B cell (primary cell): ENCODE results near the gene SLC25A13. TPM values are rescaled to one million over a fixed set of nuclear protein-coding genes. Genes with fewer than 3 reads are reported as not detected.

ENCODE experiments used
- ATAC-seq: fragments of 200-7000 bp; cut with Tn5 transposase; one replicate; pipeline ENCODE4 v1.10.0; 2021; ENCODE audit warnings: low read depth, mild to moderate bottlenecking, moderate number of reproducible peaks, moderate library complexity
- CTCF ChIA-PET: fragments of 350-600 bp; sonication (Branson Sonifier 250); formaldehyde crosslinking; loops from one replicate; lab custom pipeline; 2021; ENCODE audit warnings: antibody characterized with exemption, inconsistent platforms; lab: Charles Lee
- POLR2A ChIA-PET: fragments of 350-600 bp; sonication (Branson Sonifier 250); formaldehyde crosslinking; loops from one replicate; lab custom pipeline; 2021; ENCODE audit warnings: antibody characterized with exemption; lab: Charles Lee
- DNase-seq: peaks from one replicate; pipeline ENCODE4 v3.0.0; 2013
- H2AFZ ChIP-seq: 2 replicates; pipeline ENCODE4 v1.6.1; 2012; ENCODE audit warnings: mild to moderate bottlenecking, low read depth, low read length; ENCODE audit not compliant: insufficient read depth, poor library complexity, severe bottlenecking
- H3K27ac ChIP-seq, 2 donors: 1 replicate in 1 of 2; 2 replicates in 1 of 2; pipeline ENCODE4 v1.5.1; 2012 to 2013; ENCODE audit warnings: low read length in 2 of 2, mild to moderate bottlenecking in 2 of 2, moderate library complexity in 1 of 2
- H3K27me3 ChIP-seq, 4 experiments: fragments of 200-600 bp in 1 of 4; sonication (generic) in 1 of 4; replicated peaks in 1 of 4; 1 replicate in 2 of 4; 2 replicates in 2 of 4; pipeline versions ENCODE4 v1.6.1 to v1.7.0; 2013 to 2016; ENCODE audit warnings: low read length in 3 of 4, mild to moderate bottlenecking in 2 of 4, mixed read lengths in 1 of 4, moderate library complexity in 1 of 4; ENCODE audit not compliant: insufficient read depth in 4 of 4, control insufficient read depth in 3 of 4; ENCODE audit errors: control extremely low read depth in 1 of 4
- H3K36me3 ChIP-seq, 2 experiments: replicated peaks in 1 of 2; 1 replicate in 1 of 2; 2 replicates in 1 of 2; pipeline versions ENCODE4 v1.6.1 to v1.7.1; 2013; ENCODE audit warnings: low read length in 1 of 2; ENCODE audit not compliant: insufficient read depth in 2 of 2, control insufficient read depth in 1 of 2; ENCODE audit errors: control extremely low read depth in 1 of 2, extremely low read depth in 1 of 2
- H3K4me1 ChIP-seq, 2 donors: fragments of 200-600 bp in 1 of 2; sonication (generic) in 1 of 2; 1 replicate in 1 of 2; 2 replicates in 1 of 2; pipeline versions ENCODE4 v1.5.1 to v1.6.1; 2013 to 2017; ENCODE audit warnings: low read length in 2 of 2; ENCODE audit not compliant: control insufficient read depth in 2 of 2, insufficient read depth in 2 of 2
- H3K4me2 ChIP-seq: replicated peaks from 2 replicates; pipeline ENCODE3; 2012; ENCODE audit warnings: mild to moderate bottlenecking, low read depth, low read length; ENCODE audit not compliant: poor library complexity, severe bottlenecking
- H3K4me3 ChIP-seq, 5 experiments: fragments of 200-600 bp in 1 of 5; sonication (generic) in 1 of 5; 1 replicate in 3 of 5; 2 replicates in 2 of 5; pipeline versions ENCODE4 v1.5.1 to v1.7.0; 2011 to 2016; ENCODE audit warnings: low read length in 4 of 5, mild to moderate bottlenecking in 4 of 5, low read depth in 2 of 5, control low read depth in 1 of 5, moderate library complexity in 1 of 5; ENCODE audit not compliant: insufficient read depth in 1 of 5; ENCODE audit errors: control extremely low read depth in 1 of 5, extremely low read depth in 1 of 5
- H3K79me2 ChIP-seq: fragments of 200-600 bp; sonication (generic); one replicate; pipeline ENCODE4 v1.6.0; 2016; ENCODE audit warnings: low read length; ENCODE audit not compliant: control insufficient read depth, insufficient read depth
- H3K9ac ChIP-seq: fragments of 200-600 bp; sonication (generic); 2 replicates; pipeline ENCODE4 v1.6.1; 2017; ENCODE audit warnings: mild to moderate bottlenecking, low read length, moderate library complexity
- H3K9me3 ChIP-seq, 3 donors: one replicate each; pipeline versions ENCODE4 v1.6.1 to v1.7.1; 2013; ENCODE audit warnings: low read length in 2 of 3; ENCODE audit not compliant: control insufficient read depth in 2 of 3, insufficient read depth in 1 of 3; ENCODE audit errors: control extremely low read depth in 1 of 3
- H4K20me1 ChIP-seq: 2 replicates; pipeline ENCODE4 v1.6.0; 2012; ENCODE audit warnings: mild to moderate bottlenecking, low read length; ENCODE audit not compliant: insufficient read depth, control insufficient read depth, poor library complexity, severe bottlenecking
- H3K27ac Mint-ChIP-seq: one replicate; pipeline ENCODE4 v1.8.0; 2021; ENCODE audit warnings: mixed read lengths
- H3K27me3 Mint-ChIP-seq: one replicate; pipeline ENCODE4 v1.8.0; 2021; ENCODE audit warnings: mixed read lengths
- H3K4me1 Mint-ChIP-seq: one replicate; pipeline ENCODE4 v1.8.0; 2021; ENCODE audit warnings: mixed read lengths
- H3K4me3 Mint-ChIP-seq: one replicate; pipeline ENCODE4 v1.8.0; 2021; ENCODE audit warnings: mixed read lengths
- H3K9me3 Mint-ChIP-seq: one replicate; pipeline ENCODE4 v1.8.0; 2022; ENCODE audit warnings: mixed read lengths; ENCODE audit not compliant: insufficient read depth
- EZH2 ChIP-seq: IDR thresholded peaks from 2 replicates; pipeline ENCODE4 v1.6.1; 2012; ENCODE audit warnings: borderline replicate concordance, low read depth, mild to moderate bottlenecking, moderate library complexity, low read length; ENCODE audit not compliant: insufficient read depth, poor library complexity, severe bottlenecking
- WGBS: methylation state at CpG from one replicate; pipeline ENCODE4 v1.1.5; 2013; ENCODE audit warnings: missing lambda C conversion rate; ENCODE audit not compliant: insufficient coverage; 5-methylcytosine and 5-hydroxymethylcytosine counted together
- intact Hi-C: fragments of 100-400 bp; cut with micrococcal nuclease; formaldehyde crosslinking; loops from one replicate; pipeline ENCODE4 v1.10.0; 2022
- polyA plus RNA-seq: library from polyadenylated mRNA; depleted of rRNA; stranded (reverse); fragments of >200 nt; gene quantifications from 2 replicates; pipeline ENCODE4 v1.2.3, GENCODE V29; 2012
- total RNA-seq, 2 donors: library from RNA; stranded (reverse); fragments of 120-200 nt in 1 of 2; gene quantifications; 1 replicate in 1 of 2; 2 replicates in 1 of 2; pipeline versions ENCODE4 v1.2.3 to v1.2.4, GENCODE V29; 2013 to 2022
- TF ChIP-seq, protein P1 (sequence below): fragments of 200-600 bp; IDR thresholded peaks from one replicate; pipeline ENCODE4 v1.8.0; 2022; ENCODE audit warnings: antibody characterized with exemption, mild to moderate bottlenecking

Gene SLC25A13
- total and polyA plus RNA-seq, 2 donors (not counting 1 experiment from before 2014, with no cell fraction given) = 12.5 to 30.9 TPM

DNA sequence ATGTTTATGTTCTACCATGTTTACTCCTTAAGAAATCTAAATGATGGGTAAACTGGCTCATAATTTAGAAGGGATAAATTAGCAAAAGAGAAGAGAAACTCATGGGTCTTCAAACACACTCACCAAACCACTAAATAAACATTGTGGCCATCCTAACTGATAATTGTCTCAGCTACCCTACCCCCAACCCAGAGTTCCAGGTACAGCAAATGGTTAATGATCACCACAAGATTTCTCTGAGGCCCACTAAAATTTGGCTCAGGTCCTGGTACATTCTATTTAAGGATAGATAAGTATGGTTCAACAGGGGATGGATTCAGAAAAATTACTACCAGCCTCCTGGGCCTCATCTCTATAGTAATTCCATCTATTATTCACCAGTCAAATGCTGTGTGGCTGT lies 21.4 kb downstream of the SLC25A13 start:
- peaks cover 0 to 4% (median 0%) of the 10 kb centered on the region in 3 donors for H3K9me3 ChIP-seq
- POLR2A ChIA-PET = no interaction called here

GRCh38 chr7:96299496-96299895 lies 22.4 kb downstream of the SLC25A13 start:
- Histone ChIP-seq H3K9ac (no peak overlapping the region), H3K9me3 (peaks cover 0 to 4% (median 0%) of the 10 kb centered on the region in 3 donors), H3K36me3 (peaks cover 3 to 5% of the 10 kb centered on the region in 2 experiments), H3K27ac (no peak overlapping the region), H3K79me2 (peaks cover 52% of the 10 kb centered on the region), H3K4me3 (no peak overlapping the region), H4K20me1 (peaks cover 25% of the 10 kb centered on the region), H3K4me2 (no peak overlapping the region), H2AFZ (no peak overlapping the region), H3K27me3 (no peaks in the 10 kb centered on the region), H3K4me1 (peaks cover 6 to 11% of the 10 kb centered on the region in 2 donors)
- POLR2A ChIA-PET = no interaction called here
- WGBS = no CpG with 5 or more reads among the region's 1 CpG
- Mint-ChIP-seq H3K4me3 (no peak overlapping the region), H3K4me1 (peaks cover 39% of the 10 kb centered on the region), H3K27ac (no peak overlapping the region), H3K9me3 (no peaks in the 10 kb centered on the region), H3K27me3 (no peaks in the 10 kb centered on the region)
- DNase-seq (no peak), ATAC-seq (no peak)
- TF ChIP-seq, protein P1, sequence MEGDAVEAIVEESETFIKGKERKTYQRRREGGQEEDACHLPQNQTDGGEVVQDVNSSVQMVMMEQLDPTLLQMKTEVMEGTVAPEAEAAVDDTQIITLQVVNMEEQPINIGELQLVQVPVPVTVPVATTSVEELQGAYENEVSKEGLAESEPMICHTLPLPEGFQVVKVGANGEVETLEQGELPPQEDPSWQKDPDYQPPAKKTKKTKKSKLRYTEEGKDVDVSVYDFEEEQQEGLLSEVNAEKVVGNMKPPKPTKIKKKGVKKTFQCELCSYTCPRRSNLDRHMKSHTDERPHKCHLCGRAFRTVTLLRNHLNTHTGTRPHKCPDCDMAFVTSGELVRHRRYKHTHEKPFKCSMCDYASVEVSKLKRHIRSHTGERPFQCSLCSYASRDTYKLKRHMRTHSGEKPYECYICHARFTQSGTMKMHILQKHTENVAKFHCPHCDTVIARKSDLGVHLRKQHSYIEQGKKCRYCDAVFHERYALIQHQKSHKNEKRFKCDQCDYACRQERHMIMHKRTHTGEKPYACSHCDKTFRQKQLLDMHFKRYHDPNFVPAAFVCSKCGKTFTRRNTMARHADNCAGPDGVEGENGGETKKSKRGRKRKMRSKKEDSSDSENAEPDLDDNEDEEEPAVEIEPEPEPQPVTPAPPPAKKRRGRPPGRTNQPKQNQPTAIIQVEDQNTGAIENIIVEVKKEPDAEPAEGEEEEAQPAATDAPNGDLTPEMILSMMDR = no peak
- TF ChIP-seq EZH2 = no peak
- intact Hi-C loops = no loop called here
- CTCF ChIA-PET = interaction anchor here (0.5 kb wide), 1 partner anchor 1445 kb away, joined by 3 read pairs; no protein-coding TSS in a partner anchor

More for the DNA sequence above, 21.4 kb downstream of the SLC25A13 start:
- Histone ChIP-seq H3K9ac (no peak overlapping the region), H3K27me3 (no peaks in the 10 kb centered on the region), H4K20me1 (peaks cover 25% of the 10 kb centered on the region), H3K79me2 (peaks cover 54% of the 10 kb centered on the region), H3K27ac (no peak overlapping the region), H3K4me1 (peaks cover 6 to 11% of the 10 kb centered on the region in 2 donors), H3K4me3 (no peak overlapping the region), H3K36me3 (peaks cover 2 to 5% of the 10 kb centered on the region in 2 experiments), H3K4me2 (no peak overlapping the region), H2AFZ (no peak overlapping the region)
- DNase-seq (no peak), ATAC-seq (no peak)
- Mint-ChIP-seq H3K27ac (no peak overlapping the region), H3K27me3 (no peaks in the 10 kb centered on the region), H3K9me3 (no peaks in the 10 kb centered on the region), H3K4me3 (no peak overlapping the region), H3K4me1 (peaks cover 43% of the 10 kb centered on the region)
- CTCF ChIA-PET = no interaction called here
- TF ChIP-seq, protein P1 = no peak
- TF ChIP-seq EZH2 = no peak
- intact Hi-C loops = no loop called here
